ENCODE measurements around the gene CAV2.

The CAV2 gene

DNA sequence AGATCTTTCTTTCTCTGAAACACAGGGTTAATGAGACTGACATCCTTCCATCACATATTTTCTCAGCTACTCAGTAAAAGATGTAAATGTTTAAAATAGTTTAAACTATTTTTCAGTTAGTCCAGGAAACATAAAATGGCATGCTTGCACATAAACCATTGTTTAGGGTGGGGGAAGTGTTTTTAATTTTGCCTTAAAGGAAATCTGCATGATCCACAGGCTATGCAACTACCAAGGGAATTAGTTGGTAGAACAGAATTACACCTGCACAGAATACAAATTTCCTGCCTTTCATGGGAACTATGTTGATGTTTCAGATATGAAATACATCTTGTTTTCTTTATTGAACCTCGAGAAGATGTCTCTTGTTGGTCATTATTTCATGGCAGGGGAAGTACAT, 35.9 kb downstream of the CAV2 start:
- DNase-seq (ENCODE audit: extremely low read depth, low read depth) = no peak
- TF ChIP-seq, protein P1, sequence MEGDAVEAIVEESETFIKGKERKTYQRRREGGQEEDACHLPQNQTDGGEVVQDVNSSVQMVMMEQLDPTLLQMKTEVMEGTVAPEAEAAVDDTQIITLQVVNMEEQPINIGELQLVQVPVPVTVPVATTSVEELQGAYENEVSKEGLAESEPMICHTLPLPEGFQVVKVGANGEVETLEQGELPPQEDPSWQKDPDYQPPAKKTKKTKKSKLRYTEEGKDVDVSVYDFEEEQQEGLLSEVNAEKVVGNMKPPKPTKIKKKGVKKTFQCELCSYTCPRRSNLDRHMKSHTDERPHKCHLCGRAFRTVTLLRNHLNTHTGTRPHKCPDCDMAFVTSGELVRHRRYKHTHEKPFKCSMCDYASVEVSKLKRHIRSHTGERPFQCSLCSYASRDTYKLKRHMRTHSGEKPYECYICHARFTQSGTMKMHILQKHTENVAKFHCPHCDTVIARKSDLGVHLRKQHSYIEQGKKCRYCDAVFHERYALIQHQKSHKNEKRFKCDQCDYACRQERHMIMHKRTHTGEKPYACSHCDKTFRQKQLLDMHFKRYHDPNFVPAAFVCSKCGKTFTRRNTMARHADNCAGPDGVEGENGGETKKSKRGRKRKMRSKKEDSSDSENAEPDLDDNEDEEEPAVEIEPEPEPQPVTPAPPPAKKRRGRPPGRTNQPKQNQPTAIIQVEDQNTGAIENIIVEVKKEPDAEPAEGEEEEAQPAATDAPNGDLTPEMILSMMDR (IDR thresholded peaks at IDR 0.05; ENCODE audit: low read depth, low read length) = no peak

GRCh38 chr7:116538138-116538537, 38.6 kb downstream of the CAV2 start:
- no peak for DNase-seq (ENCODE audit: extremely low read depth, low read depth)

GRCh38 chr7:116539879-116540278, 40.3 kb downstream of the CAV2 start:
- no peak for DNase-seq (ENCODE audit: extremely low read depth, low read depth)
- TF ChIP-seq, protein P1 (IDR thresholded peaks at IDR 0.05; ENCODE audit: low read depth, low read length) = no peak

More at GRCh38 chr7:116538138-116538537, 38.6 kb downstream of the CAV2 start:
- TF ChIP-seq, protein P1 (IDR thresholded peaks at IDR 0.05; ENCODE audit: low read depth, low read length) = no peak

DNA sequence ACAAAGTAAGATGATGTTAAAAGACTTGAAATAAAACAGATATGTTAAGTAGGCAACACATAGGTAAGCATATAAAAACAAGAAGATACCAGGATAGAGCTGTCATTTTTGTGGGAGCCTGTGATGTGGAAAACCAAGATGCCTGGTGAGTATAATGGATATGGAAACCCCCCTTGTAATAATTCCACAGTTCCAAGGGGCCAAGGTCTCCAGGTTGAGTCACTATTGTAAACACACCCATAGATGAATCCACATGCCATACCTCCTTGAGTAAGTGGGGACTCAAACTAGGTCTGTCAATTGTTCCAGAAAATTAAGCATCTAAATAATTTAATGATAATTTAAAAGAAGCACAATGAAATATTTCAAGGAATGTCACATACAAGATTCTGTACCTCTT, 41.2 kb downstream of the CAV2 start:
- TF ChIP-seq, protein P1 (IDR thresholded peaks at IDR 0.05; ENCODE audit: low read depth, low read length) = no peak
- no peak for DNase-seq (ENCODE audit: extremely low read depth, low read depth)

DNA sequence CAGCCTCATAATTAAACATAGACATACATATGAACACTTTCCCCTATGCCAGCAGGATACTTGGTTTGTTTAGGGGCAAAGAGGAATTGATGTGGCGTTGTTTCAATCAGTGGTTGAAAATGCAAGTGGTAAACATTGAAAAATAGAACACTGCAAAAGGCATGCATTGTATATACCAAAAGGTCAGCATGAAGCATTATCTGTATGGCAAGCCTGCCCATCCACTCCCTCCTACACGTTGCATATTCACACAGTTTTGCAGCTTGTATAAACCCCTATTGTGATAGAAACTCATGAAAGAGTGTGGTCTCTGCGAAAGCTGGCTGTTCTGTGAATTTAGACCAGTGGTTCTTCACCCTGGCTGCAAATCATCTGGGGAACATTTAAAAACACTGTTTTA, 42.4 kb downstream of the CAV2 start:
- TF ChIP-seq, protein P1 (IDR thresholded peaks at IDR 0.05; ENCODE audit: low read depth, low read length) = no peak
- no peak for DNase-seq (ENCODE audit: extremely low read depth, low read depth)

GRCh38 chr7:116542618-116543017, 43.1 kb downstream of the CAV2 start:
- TF ChIP-seq, protein P1 (IDR thresholded peaks at IDR 0.05; ENCODE audit: low read depth, low read length) = no peak
- no peak for DNase-seq (ENCODE audit: extremely low read depth, low read depth)

- TF ChIP-seq, protein P1 (IDR thresholded peaks at IDR 0.05; ENCODE audit: low read depth, low read length) = no peak
Observed at GRCh38 chr7:116543664-116544063, 44.1 kb downstream of the CAV2 start.

More at GRCh38 chr7:116543664-116544063, 44.1 kb downstream of the CAV2 start:
- no peak for DNase-seq (ENCODE audit: extremely low read depth, low read depth)
